Astrocyte (in vitro differentiated cells and primary cell): ENCODE results near the gene ABCC8.

Experiments used
- CTCF ChIP-seq: IDR thresholded peaks from 2 replicates; pipeline ENCODE4 v1.5.1; 2011; ENCODE audit warnings: low read depth, mild to moderate bottlenecking, inconsistent platforms, low read length, moderate library complexity; ENCODE audit not compliant: insufficient read depth
- EZH2 ChIP-seq: IDR thresholded peaks from 2 replicates; pipeline ENCODE4 v1.6.1; 2012; ENCODE audit warnings: mild to moderate bottlenecking, low read length, inconsistent platforms; ENCODE audit not compliant: insufficient read depth

GRCh38 chr11:17522655-17523054 is 46.0 kb upstream of the ABCC8 start:
- no peak for TF ChIP-seq CTCF
- no peak for TF ChIP-seq EZH2
